Measurements from ENCODE around the gene CALR3. TPM values are rescaled to one million over a fixed set of nuclear protein-coding genes. Genes with fewer than 3 reads are reported as not detected.
A peak's percentile ranks its signal among the peaks of the same experiment; 100 is the strongest.
"Not testable (repeated sequence)": the region's sequence is repeated elsewhere in the genome, so short reads cannot be mapped to it uniquely, and the experiment has no call there.

Gene CALR3
- total and polyA plus RNA-seq, 4 donors: 0.20 to 0.39 TPM; not detected in 2

GRCh38 chr19:16497837-16498236 is 1.9 kb upstream of the CALR3 start:
- Histone ChIP-seq H3K27me3 (ENCODE audit: control insufficient read depth, insufficient read depth, low read length) (no peaks in the 10 kb centered on the region), H3K4me1 (ENCODE audit: control insufficient read depth, insufficient read depth, low read length) (peaks cover 12% of the 10 kb centered on the region), H3K27ac (ENCODE audit: low read depth, low read length) (no peak overlapping the region), H3K36me3 (ENCODE audit: control insufficient read depth, insufficient read depth, low read length) (peaks cover 18% of the 10 kb centered on the region), H3K4me3 (ENCODE audit: low read depth, low read length) (no peak overlapping the region), H3K9me3 (ENCODE audit: control insufficient read depth, insufficient read depth, low read length) (no peaks in the 10 kb centered on the region)
- WGBS (ENCODE audit: insufficient coverage): 93% methylated on average over 6 of the region's 6 CpGs
- no peak for DNase-seq (ENCODE audit: low read depth in 4 of 6, low spot score in 6 of 6)

- peaks cover 12% of the 10 kb centered on the region for H3K4me1 ChIP-seq (ENCODE audit: control insufficient read depth, insufficient read depth, low read length)
- H3K36me3 ChIP-seq (ENCODE audit: control insufficient read depth, insufficient read depth, low read length): peaks cover 10% of the 10 kb centered on the region
- no peak for DNase-seq (ENCODE audit: low read depth in 4 of 6, low spot score in 6 of 6)
- H3K27me3 ChIP-seq (ENCODE audit: control insufficient read depth, insufficient read depth, low read length): no peaks in the 10 kb centered on the region
- no peak overlapping the region for H3K27ac ChIP-seq (ENCODE audit: low read depth, low read length)
- WGBS (ENCODE audit: insufficient coverage): 91% methylated on average over 7 of the region's 12 CpGs
- peak overlapping the region; percentile 95 for H3K4me3 ChIP-seq (ENCODE audit: low read depth, low read length)
- H3K9me3 ChIP-seq (ENCODE audit: control insufficient read depth, insufficient read depth, low read length): no peaks in the 10 kb centered on the region
Measured at GRCh38 chr19:16497042-16497441, 1.1 kb upstream of the CALR3 start.

- WGBS (ENCODE audit: insufficient coverage): 40% methylated on average over 11 of the region's 16 CpGs
- H3K4me3 ChIP-seq (ENCODE audit: low read depth, low read length): peak overlapping the region; percentile 95
- H3K27ac ChIP-seq (ENCODE audit: low read depth, low read length): peak overlapping the region; percentile 25
- H3K27me3 ChIP-seq (ENCODE audit: control insufficient read depth, insufficient read depth, low read length): no peaks in the 10 kb centered on the region
- H3K4me1 ChIP-seq (ENCODE audit: control insufficient read depth, insufficient read depth, low read length): peaks cover 12% of the 10 kb centered on the region
- H3K36me3 ChIP-seq (ENCODE audit: control insufficient read depth, insufficient read depth, low read length): peaks cover 7% of the 10 kb centered on the region
- no peak for DNase-seq (ENCODE audit: low read depth in 4 of 6, low spot score in 6 of 6)
- no peaks in the 10 kb centered on the region for H3K9me3 ChIP-seq (ENCODE audit: control insufficient read depth, insufficient read depth, low read length)
Measured at GRCh38 chr19:16496613-16496983, 631 bp upstream of the CALR3 start.

GRCh38 chr19:16486476-16486875 is 9.5 kb downstream of the CALR3 start:
- H3K4me1 ChIP-seq (ENCODE audit: control insufficient read depth, insufficient read depth, low read length); H3K27me3 ChIP-seq (ENCODE audit: control insufficient read depth, insufficient read depth, low read length); H3K9me3 ChIP-seq (ENCODE audit: control insufficient read depth, insufficient read depth, low read length); H3K36me3 ChIP-seq (ENCODE audit: control insufficient read depth, insufficient read depth, low read length); H3K4me3 ChIP-seq (ENCODE audit: low read depth, low read length); H3K27ac ChIP-seq (ENCODE audit: low read depth, low read length): not testable (repeated sequence)
- DNase-seq (ENCODE audit: low read depth in 4 of 6, low spot score in 6 of 6): peak in 1 of 6 donors; percentile 24
- WGBS (ENCODE audit: insufficient coverage): no CpG with 5 or more reads among the region's 4 CpGs

- Histone ChIP-seq H3K36me3 (ENCODE audit: control insufficient read depth, insufficient read depth, low read length) (no peaks in the 10 kb centered on the region), H3K4me1 (ENCODE audit: control insufficient read depth, insufficient read depth, low read length) (no peaks in the 10 kb centered on the region), H3K9me3 (ENCODE audit: control insufficient read depth, insufficient read depth, low read length) (no peaks in the 10 kb centered on the region), H3K4me3 (ENCODE audit: low read depth, low read length) (no peak overlapping the region), H3K27ac (ENCODE audit: low read depth, low read length) (no peak overlapping the region), H3K27me3 (ENCODE audit: control insufficient read depth, insufficient read depth, low read length) (peaks cover 5% of the 10 kb centered on the region)
- DNase-seq (ENCODE audit: low read depth in 4 of 6, low spot score in 6 of 6): no peak
- WGBS (ENCODE audit: insufficient coverage): 100% methylated on average over 4 of the region's 7 CpGs
Measured at GRCh38 chr19:16482745-16483144, 13.2 kb downstream of the CALR3 start.

GRCh38 chr19:16477311-16477710 is 18.7 kb downstream of the CALR3 start:
- no peaks in the 10 kb centered on the region for H3K9me3 ChIP-seq (ENCODE audit: control insufficient read depth, insufficient read depth, low read length)
- DNase-seq (ENCODE audit: low read depth in 4 of 6, low spot score in 6 of 6): no peak
- no peaks in the 10 kb centered on the region for H3K36me3 ChIP-seq (ENCODE audit: control insufficient read depth, insufficient read depth, low read length)
- no peak overlapping the region for H3K27ac ChIP-seq (ENCODE audit: low read depth, low read length)
- H3K27me3 ChIP-seq (ENCODE audit: control insufficient read depth, insufficient read depth, low read length): no peaks in the 10 kb centered on the region
- peaks cover 3% of the 10 kb centered on the region for H3K4me1 ChIP-seq (ENCODE audit: control insufficient read depth, insufficient read depth, low read length)
- H3K4me3 ChIP-seq (ENCODE audit: low read depth, low read length): no peak overlapping the region
- WGBS (ENCODE audit: insufficient coverage): 100% methylated on average over 1 of the region's 1 CpG

- H3K27ac ChIP-seq (ENCODE audit: low read depth, low read length): no peak overlapping the region
- H3K4me1 ChIP-seq (ENCODE audit: control insufficient read depth, insufficient read depth, low read length): peaks cover 6% of the 10 kb centered on the region
- H3K27me3 ChIP-seq (ENCODE audit: control insufficient read depth, insufficient read depth, low read length): no peaks in the 10 kb centered on the region
- H3K9me3 ChIP-seq (ENCODE audit: control insufficient read depth, insufficient read depth, low read length): no peaks in the 10 kb centered on the region
- H3K36me3 ChIP-seq (ENCODE audit: control insufficient read depth, insufficient read depth, low read length): no peaks in the 10 kb centered on the region
- 63% methylated on average over 3 of the region's 3 CpGs for WGBS (ENCODE audit: insufficient coverage)
- DNase-seq (ENCODE audit: low read depth in 4 of 6, low spot score in 6 of 6): no peak
- H3K4me3 ChIP-seq (ENCODE audit: low read depth, low read length): no peak overlapping the region
Measured at GRCh38 chr19:16476401-16476800, 19.6 kb downstream of the CALR3 start.

GRCh38 chr19:16473875-16474392 is 22.0 kb downstream of the CALR3 start:
- WGBS (ENCODE audit: insufficient coverage): 96% methylated on average over 2 of the region's 13 CpGs
- no peak for DNase-seq (ENCODE audit: low read depth in 4 of 6, low spot score in 6 of 6)

GRCh38 chr19:16472992-16473391 is 23.0 kb downstream of the CALR3 start:
- no CpG with 5 or more reads among the region's 2 CpGs for WGBS (ENCODE audit: insufficient coverage)
- H3K27ac ChIP-seq (ENCODE audit: low read depth, low read length): no peak overlapping the region
- no peak overlapping the region for H3K4me3 ChIP-seq (ENCODE audit: low read depth, low read length)

More at GRCh38 chr19:16473875-16474392, 22.0 kb downstream of the CALR3 start:
- no peak overlapping the region for H3K4me3 ChIP-seq (ENCODE audit: low read depth, low read length)
- H3K27me3 ChIP-seq (ENCODE audit: control insufficient read depth, insufficient read depth, low read length): no peaks in the 10 kb centered on the region
- H3K4me1 ChIP-seq (ENCODE audit: control insufficient read depth, insufficient read depth, low read length): peaks cover 26% of the 10 kb centered on the region
- no peaks in the 10 kb centered on the region for H3K9me3 ChIP-seq (ENCODE audit: control insufficient read depth, insufficient read depth, low read length)
- no peak overlapping the region for H3K27ac ChIP-seq (ENCODE audit: low read depth, low read length)
- H3K36me3 ChIP-seq (ENCODE audit: control insufficient read depth, insufficient read depth, low read length): peaks cover 4% of the 10 kb centered on the region

GRCh38 chr19:16472559-16472899 is 23.4 kb downstream of the CALR3 start:
- H3K9me3 ChIP-seq (ENCODE audit: control insufficient read depth, insufficient read depth, low read length); H3K36me3 ChIP-seq (ENCODE audit: control insufficient read depth, insufficient read depth, low read length); DNase-seq (ENCODE audit: low read depth in 4 of 6, low spot score in 6 of 6); H3K27me3 ChIP-seq (ENCODE audit: control insufficient read depth, insufficient read depth, low read length): not testable (repeated sequence)
- no CpG with 5 or more reads among the region's 2 CpGs for WGBS (ENCODE audit: insufficient coverage)
- Histone ChIP-seq H3K4me3 (ENCODE audit: low read depth, low read length) (peak overlapping the region; percentile 62), H3K27ac (ENCODE audit: low read depth, low read length) (peak overlapping the region; percentile 75), H3K4me1 (ENCODE audit: control insufficient read depth, insufficient read depth, low read length) (peaks cover 38% of the 10 kb centered on the region)

More at GRCh38 chr19:16472992-16473391, 23.0 kb downstream of the CALR3 start:
- H3K9me3 ChIP-seq (ENCODE audit: control insufficient read depth, insufficient read depth, low read length): no peaks in the 10 kb centered on the region
- H3K27me3 ChIP-seq (ENCODE audit: control insufficient read depth, insufficient read depth, low read length): no peaks in the 10 kb centered on the region
- H3K36me3 ChIP-seq (ENCODE audit: control insufficient read depth, insufficient read depth, low read length): peaks cover 6% of the 10 kb centered on the region
- H3K4me1 ChIP-seq (ENCODE audit: control insufficient read depth, insufficient read depth, low read length): peaks cover 33% of the 10 kb centered on the region
- no peak for DNase-seq (ENCODE audit: low read depth in 4 of 6, low spot score in 6 of 6)

All from spinal cord (tissue), 10 donors.